IPS-15b (cell line): Measurements from ENCODE around the gene RGMA.

Experiments
- H3K27me3 ChIP-seq: one replicate; pipeline ENCODE4 v1.6.1; 2013; ENCODE audit warnings: low read length; ENCODE audit not compliant: control insufficient read depth, insufficient read depth
- H3K36me3 ChIP-seq: one replicate; pipeline ENCODE4 v1.6.1; 2013; ENCODE audit warnings: low read length; ENCODE audit not compliant: control insufficient read depth, insufficient read depth
- H3K4me1 ChIP-seq: one replicate; pipeline ENCODE4 v1.6.1; 2013; ENCODE audit warnings: mild to moderate bottlenecking, low read length; ENCODE audit not compliant: control insufficient read depth, insufficient read depth
- H3K4me3 ChIP-seq: one replicate; pipeline ENCODE4 v1.5.1; 2013; ENCODE audit warnings: low read depth, low read length
- H3K9ac ChIP-seq: one replicate; pipeline ENCODE4 v1.6.1; 2013; ENCODE audit warnings: low read depth, mild to moderate bottlenecking, low read length
- H3K9me3 ChIP-seq: one replicate; pipeline ENCODE4 v1.6.1; 2013; ENCODE audit warnings: mild to moderate bottlenecking, low read length; ENCODE audit not compliant: control insufficient read depth, insufficient read depth

The RGMA gene

DNA sequence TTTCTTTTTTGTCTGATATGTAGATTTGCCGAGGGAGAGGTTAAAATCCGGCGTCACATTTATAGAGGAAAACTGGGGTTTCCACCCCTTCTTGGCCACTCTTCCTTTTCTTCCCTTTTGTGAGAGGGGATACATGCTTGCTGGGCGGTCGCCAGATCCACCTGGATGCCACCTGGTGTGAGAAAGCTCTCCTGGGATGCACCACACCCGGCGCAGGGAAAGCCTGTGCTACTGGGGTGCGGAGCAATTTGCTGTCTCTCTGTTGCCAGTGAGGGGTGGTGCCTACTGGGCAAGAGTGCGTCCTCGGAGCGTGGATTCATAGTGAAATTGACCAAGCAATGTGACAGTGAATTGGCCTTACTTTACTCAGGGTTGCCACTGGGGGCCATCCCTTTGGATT lies 2.5 kb upstream of the RGMA start:
- no peaks in the 10 kb centered on the region for H3K9me3 ChIP-seq
- H3K4me1 ChIP-seq, result peaks cover 16% of the 10 kb centered on the region
- H3K27me3 ChIP-seq, result peaks cover 66% of the 10 kb centered on the region
- no peak overlapping the region for H3K4me3 ChIP-seq
- H3K36me3 ChIP-seq, result no peaks in the 10 kb centered on the region
- no peak overlapping the region for H3K9ac ChIP-seq

DNA sequence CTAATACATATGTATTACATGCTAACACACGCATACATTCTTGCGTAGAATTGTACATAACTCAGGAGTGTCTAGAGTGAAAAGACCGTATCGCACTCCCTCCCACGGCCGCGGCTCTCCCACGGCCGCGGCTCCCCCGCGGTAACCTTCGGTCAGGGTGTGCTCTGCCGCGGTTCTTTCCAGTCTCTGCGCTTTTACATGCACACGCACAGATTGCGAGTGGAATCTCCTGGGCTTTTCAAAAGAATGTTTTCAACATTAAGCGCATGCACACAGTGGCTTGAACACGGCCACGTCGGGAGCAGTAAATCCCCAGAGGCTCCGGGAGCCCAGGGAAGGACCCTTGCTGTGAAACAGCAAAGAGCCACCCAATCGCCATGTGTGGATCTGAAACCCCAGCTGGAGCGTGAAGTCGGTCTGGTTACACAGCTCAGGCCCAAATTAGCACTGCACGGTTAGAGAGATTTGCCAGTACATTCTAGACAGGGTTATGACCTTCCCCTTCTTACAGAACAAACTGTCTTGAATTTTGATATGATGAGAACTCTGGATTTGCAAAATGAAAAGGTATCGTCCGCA lies 805 bp upstream of the RGMA start:
- H3K9ac ChIP-seq, result no peak overlapping the region

DNA sequence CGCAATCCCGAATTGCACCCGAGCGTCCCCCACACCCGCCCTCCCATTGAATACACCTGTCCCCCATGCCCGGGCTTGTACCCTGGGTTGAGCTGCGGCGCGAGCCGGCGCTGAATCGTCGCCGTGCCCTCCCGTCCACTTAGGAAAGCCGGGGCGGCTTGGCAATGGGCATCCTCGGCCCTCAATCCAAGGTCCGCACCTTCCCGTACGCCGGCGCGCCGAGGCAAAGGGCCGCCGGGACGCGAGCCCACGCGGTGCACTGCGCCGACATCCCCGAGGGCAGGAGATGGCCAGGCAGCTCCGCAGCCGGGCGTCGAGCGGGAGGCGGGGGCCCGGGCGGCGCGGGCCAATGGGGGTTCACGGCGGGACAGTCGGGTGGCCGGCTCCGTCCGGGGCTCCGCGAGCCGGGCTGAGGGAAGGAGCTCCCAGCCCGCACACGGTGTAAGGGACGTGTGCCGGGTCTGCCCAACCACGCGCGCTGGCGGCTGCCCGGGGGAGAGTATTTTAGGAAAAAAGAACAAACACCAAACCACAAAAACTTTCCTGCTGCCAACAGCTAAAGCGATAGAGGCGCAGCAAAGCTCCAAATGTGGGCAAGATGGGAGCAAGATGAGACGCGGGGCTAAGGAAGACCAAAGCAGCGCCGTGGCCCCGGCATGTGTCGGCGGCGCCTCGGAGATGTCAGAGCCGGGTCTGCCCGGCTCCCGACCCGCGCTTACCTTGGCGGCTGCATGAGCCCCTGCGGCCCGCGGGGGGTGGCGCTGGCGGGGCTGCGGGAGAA lies 621 bp downstream of the RGMA start:
- no peaks in the 10 kb centered on the region for H3K9me3 ChIP-seq
- no peak overlapping the region for H3K9ac ChIP-seq

More for the DNA sequence above, 805 bp upstream of the RGMA start:
- peaks cover 74% of the 10 kb centered on the region for H3K27me3 ChIP-seq
- H3K4me3 ChIP-seq, result peak overlapping the region; percentile 66
- no peaks in the 10 kb centered on the region for H3K9me3 ChIP-seq
- H3K36me3 ChIP-seq, result no peaks in the 10 kb centered on the region
- peaks cover 16% of the 10 kb centered on the region for H3K4me1 ChIP-seq

DNA sequence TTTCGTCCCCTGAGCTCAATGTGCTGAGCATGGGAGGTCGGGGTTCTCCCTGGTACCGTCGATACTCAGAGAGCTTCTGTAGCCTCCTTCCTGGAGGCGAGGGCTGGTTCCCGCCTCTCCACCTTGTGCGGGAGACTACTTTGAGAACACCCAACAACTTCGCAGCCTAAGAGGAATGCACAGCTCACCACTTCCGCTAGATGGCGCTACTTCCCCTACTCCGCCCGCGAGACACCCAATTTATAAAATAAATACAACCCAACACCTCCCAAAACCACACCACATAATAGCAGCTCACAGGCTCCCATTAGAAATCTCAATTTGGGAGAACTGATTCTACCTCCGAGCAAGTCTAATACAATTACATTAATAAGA lies 1.2 kb downstream of the RGMA start:
- H3K9me3 ChIP-seq, result no peaks in the 10 kb centered on the region
- H3K4me3 ChIP-seq, result peak overlapping the region; percentile 61
- H3K4me1 ChIP-seq, result peaks cover 16% of the 10 kb centered on the region
- no peaks in the 10 kb centered on the region for H3K36me3 ChIP-seq
- H3K27me3 ChIP-seq, result peaks cover 54% of the 10 kb centered on the region
- H3K9ac ChIP-seq, result no peak overlapping the region

More for the DNA sequence above, 621 bp downstream of the RGMA start:
- Histone ChIP-seq H3K4me1 (peaks cover 16% of the 10 kb centered on the region), H3K4me3 (peak overlapping the region; percentile 61), H3K36me3 (no peaks in the 10 kb centered on the region), H3K27me3 (peaks cover 60% of the 10 kb centered on the region)

DNA sequence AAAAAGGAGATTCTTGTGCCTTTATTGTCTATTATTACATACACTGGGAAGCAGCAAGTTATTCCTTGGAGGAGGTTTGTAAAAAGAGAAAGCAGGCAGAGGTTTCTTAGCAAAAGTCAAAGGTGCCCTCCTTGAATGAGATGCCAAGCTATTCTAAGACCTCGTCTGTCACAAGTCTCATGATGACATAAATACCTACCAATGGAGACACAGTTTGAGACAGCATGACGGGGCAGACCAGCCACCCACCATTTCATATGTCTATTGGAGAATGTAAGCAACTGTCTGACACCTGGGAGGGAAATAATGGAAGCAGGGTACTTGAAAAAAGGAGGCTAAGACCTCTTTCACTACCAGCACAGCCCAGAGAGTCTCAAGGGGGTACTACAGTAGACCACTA lies 2.2 kb downstream of the RGMA start:
- H3K4me1 ChIP-seq, result peaks cover 16% of the 10 kb centered on the region
- no peak overlapping the region for H3K9ac ChIP-seq
- H3K36me3 ChIP-seq, result no peaks in the 10 kb centered on the region
- no peak overlapping the region for H3K4me3 ChIP-seq
- H3K9me3 ChIP-seq, result no peaks in the 10 kb centered on the region
- peaks cover 44% of the 10 kb centered on the region for H3K27me3 ChIP-seq

DNA sequence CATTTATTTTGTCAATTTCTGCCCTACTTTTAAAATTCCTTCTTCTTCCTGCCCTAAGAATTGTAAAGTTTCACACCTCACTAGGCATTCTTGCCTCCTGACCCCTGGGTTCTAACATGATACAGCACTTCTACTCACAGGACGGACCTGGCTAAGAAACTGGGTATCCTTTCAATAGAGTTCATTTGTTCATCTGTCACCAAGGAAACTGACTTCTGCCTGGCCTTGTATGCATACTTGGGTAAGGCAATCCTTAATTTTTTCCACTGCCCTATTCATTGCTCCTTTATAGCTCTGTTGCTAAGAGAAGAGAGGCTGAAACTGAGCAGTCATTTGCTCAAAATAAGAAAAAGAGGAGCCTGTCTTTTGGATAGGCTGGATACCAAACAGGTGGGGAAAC lies 3.3 kb downstream of the RGMA start:
- Histone ChIP-seq H3K36me3 (no peaks in the 10 kb centered on the region), H3K4me3 (no peak overlapping the region), H3K9me3 (no peaks in the 10 kb centered on the region), H3K9ac (no peak overlapping the region), H3K27me3 (peaks cover 33% of the 10 kb centered on the region), H3K4me1 (peaks cover 11% of the 10 kb centered on the region)

DNA sequence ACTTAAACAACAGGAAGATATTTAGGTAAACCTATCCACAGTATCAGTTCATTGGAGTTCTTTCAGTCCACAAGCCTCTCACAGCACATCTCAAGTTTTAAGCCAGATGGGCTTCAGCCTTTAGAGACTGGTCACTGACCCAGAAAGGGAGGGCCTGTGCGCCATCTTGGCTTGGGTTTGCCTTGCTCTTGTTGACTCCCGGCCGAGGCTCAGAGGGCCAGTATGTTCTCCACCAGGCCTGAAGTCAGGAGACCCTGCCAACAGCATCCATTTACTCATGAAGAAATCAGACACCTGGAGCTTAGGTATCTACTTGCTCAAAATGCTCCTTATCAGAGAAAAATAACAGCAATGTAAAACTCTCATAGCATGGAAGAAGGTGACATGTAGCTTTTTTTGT lies 6.2 kb downstream of the RGMA start:
- Histone ChIP-seq H3K4me3 (no peak overlapping the region), H3K4me1 (peaks cover 6% of the 10 kb centered on the region), H3K27me3 (peaks cover 20% of the 10 kb centered on the region), H3K36me3 (no peaks in the 10 kb centered on the region), H3K9ac (no peak overlapping the region), H3K9me3 (no peaks in the 10 kb centered on the region)

DNA sequence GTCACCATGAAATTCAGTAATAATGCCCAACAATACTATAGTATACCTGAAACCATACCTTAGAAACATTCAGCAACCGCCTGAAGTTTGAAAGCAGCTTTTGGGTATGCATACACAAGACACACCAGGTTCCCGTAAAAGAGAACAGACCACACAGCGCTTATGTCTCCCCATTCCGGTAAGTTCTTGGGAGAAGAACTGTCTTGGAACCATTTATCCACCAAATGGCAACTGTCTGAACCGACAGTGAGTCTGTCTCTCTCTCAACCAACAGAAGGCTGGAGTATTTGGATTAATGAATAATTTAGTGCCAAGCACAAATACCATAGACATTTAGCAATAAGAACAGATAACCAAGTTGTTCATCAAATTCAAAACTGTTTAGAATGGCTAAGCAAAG lies 7.6 kb downstream of the RGMA start:
- Histone ChIP-seq H3K4me3 (no peak overlapping the region), H3K9ac (no peak overlapping the region), H3K4me1 (peaks cover 2% of the 10 kb centered on the region), H3K27me3 (peaks cover 7% of the 10 kb centered on the region), H3K9me3 (no peaks in the 10 kb centered on the region), H3K36me3 (no peaks in the 10 kb centered on the region)

DNA sequence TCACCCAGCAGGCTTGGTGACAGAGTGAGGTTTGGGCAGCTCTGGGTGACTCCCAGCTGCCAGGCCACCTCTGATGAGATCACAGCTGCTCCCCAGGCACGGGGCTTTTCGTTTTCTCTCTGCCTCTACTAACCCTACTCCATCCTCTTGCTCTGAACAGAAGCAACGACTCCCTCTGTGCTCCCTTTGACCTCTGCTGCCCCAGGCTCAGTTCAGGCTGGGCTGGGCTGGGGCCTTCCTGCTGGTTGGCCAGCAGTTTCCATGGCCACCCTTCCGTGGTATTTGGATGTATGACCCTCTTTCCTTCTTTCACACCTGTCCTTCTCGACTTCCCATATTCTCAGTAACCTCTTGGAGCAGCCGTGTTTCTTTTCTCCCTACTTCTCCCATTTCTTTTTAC lies 8.6 kb downstream of the RGMA start:
- no peak overlapping the region for H3K9ac ChIP-seq
- H3K9me3 ChIP-seq, result no peaks in the 10 kb centered on the region
- no peaks in the 10 kb centered on the region for H3K36me3 ChIP-seq
- H3K4me3 ChIP-seq, result no peak overlapping the region
- H3K27me3 ChIP-seq, result peaks cover 4% of the 10 kb centered on the region
- peaks cover 2% of the 10 kb centered on the region for H3K4me1 ChIP-seq

DNA sequence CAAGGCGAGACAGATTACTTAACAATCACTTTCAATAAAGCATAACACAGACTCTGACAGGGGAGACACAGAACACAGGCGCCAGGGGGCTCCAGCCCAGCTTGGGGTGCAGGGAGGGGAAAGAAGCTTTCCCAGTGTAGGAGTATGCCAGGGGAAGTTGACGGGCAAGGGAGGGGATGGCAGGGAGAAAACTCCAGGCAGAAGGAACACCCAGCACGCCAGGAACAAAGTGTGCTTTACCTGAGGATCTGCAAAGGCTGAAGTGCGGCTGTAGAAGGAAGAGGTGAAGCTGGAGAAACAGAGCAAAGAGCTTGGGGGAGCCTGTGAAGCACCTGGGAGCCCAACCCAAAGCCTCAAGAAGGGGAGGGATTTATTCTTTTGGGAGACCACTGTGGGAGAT lies 12.1 kb downstream of the RGMA start:
- no peaks in the 10 kb centered on the region for H3K36me3 ChIP-seq
- peaks cover 2% of the 10 kb centered on the region for H3K4me1 ChIP-seq
- H3K9ac ChIP-seq, result no peak overlapping the region
- no peaks in the 10 kb centered on the region for H3K9me3 ChIP-seq
- no peak overlapping the region for H3K4me3 ChIP-seq
- peaks cover 13% of the 10 kb centered on the region for H3K27me3 ChIP-seq

DNA sequence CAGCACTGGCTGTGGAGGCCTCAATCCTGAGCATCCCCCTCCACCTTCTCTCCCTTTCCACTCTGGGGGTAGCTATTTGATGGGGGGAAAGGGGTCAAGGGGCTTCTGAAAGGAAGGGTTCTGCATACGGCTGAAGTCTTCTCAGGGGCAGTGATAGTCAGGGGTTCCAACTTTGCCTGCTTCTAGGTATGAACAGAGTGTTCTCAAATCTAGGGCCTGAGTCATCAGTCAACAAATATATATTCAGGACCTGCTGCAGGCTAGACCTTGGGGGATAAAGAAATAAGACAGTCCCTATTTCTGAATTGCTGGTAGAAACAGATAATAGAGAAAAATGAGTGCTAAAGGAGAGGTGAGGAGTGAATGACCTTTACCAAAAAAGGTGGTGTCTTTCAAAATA lies 12.8 kb downstream of the RGMA start:
- Histone ChIP-seq H3K27me3 (peaks cover 13% of the 10 kb centered on the region), H3K4me3 (no peak overlapping the region), H3K36me3 (no peaks in the 10 kb centered on the region), H3K9ac (no peak overlapping the region), H3K4me1 (peaks cover 2% of the 10 kb centered on the region), H3K9me3 (no peaks in the 10 kb centered on the region)

DNA sequence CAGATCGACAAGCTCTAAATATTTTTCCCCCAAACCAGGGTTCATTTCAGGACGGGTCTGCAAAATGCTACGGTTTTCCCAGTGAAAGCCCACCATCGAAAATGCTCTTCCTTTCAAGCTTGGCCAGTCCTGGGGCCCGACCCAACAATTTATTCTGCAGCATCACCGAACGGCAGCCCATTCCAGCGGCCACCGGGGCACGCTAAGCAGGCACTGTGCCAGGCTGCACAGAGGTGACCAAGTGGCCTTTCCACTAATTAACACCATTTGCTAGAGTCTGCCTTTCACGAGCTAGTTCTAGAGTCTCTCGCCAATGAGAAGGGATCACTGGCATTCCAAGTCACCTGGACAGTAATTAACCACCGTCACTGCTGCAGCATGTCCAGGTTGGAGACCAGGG lies 14.4 kb downstream of the RGMA start:
- H3K4me1 ChIP-seq, result peaks cover 16% of the 10 kb centered on the region
- H3K9ac ChIP-seq, result no peak overlapping the region
- no peak overlapping the region for H3K4me3 ChIP-seq
- no peaks in the 10 kb centered on the region for H3K36me3 ChIP-seq
- H3K9me3 ChIP-seq, result no peaks in the 10 kb centered on the region
- H3K27me3 ChIP-seq, result peaks cover 13% of the 10 kb centered on the region
